Ureter (tissue), 1 donor: ENCODE measurements around the gene SPIRE1. TPM values are rescaled to one million over a fixed set of nuclear protein-coding genes. Genes with fewer than 3 reads are reported as not detected.
"Not testable (repeated sequence)": the region's sequence is repeated elsewhere in the genome, so short reads cannot be mapped to it uniquely, and the experiment has no call there.

ENCODE experiments used
- DNase-seq: peaks from one replicate; pipeline ENCODE4 v3.0.0-alpha.2; 2020; ENCODE audit warnings: low spot score
- total RNA-seq: library from RNA; stranded (reverse); gene quantifications from one replicate; pipeline ENCODE4 v1.2.4, GENCODE V29; 2023
- donor health status: DM: yes; HTN: yes; CAD: no.

Gene SPIRE1
- total RNA-seq, 1 donor from 2014 or later = 28.1 TPM

- DNase-seq = no peak
These were observed 10.1 kb downstream of the SPIRE1 start for GRCh38 chr18:12647773-12648172.

GRCh38 chr18:12645751-12646203 is 12.1 kb downstream of the SPIRE1 start:
- no peak for DNase-seq

- DNase-seq = no peak
These were observed 12.7 kb downstream of the SPIRE1 start for GRCh38 chr18:12645254-12645653.

- DNase-seq = not testable (repeated sequence)
These were observed 14.2 kb downstream of the SPIRE1 start for GRCh38 chr18:12643756-12644155.

- DNase-seq = no peak
These were observed 17.1 kb downstream of the SPIRE1 start for GRCh38 chr18:12640881-12641200.

- no peak for DNase-seq
These were observed 17.7 kb downstream of the SPIRE1 start for GRCh38 chr18:12639990-12640880.

- DNase-seq = no peak
These were observed 19.2 kb downstream of the SPIRE1 start for GRCh38 chr18:12638644-12639124.

GRCh38 chr18:12637901-12638643 is 19.8 kb downstream of the SPIRE1 start:
- DNase-seq = no peak

- no peak for DNase-seq
These were observed 20.5 kb downstream of the SPIRE1 start for GRCh38 chr18:12637393-12637792.

GRCh38 chr18:12631831-12632477 is 26.0 kb downstream of the SPIRE1 start:
- DNase-seq = no peak

GRCh38 chr18:12630136-12630535 is 27.8 kb downstream of the SPIRE1 start:
- DNase-seq = no peak

- no peak for DNase-seq
These were observed 28.9 kb downstream of the SPIRE1 start for GRCh38 chr18:12628706-12629702.

GRCh38 chr18:12627199-12627598 is 30.7 kb downstream of the SPIRE1 start:
- DNase-seq = not testable (repeated sequence)

- no peak for DNase-seq
These were observed 32.7 kb downstream of the SPIRE1 start for GRCh38 chr18:12625241-12625640.

- DNase-seq = no peak
These were observed 36.1 kb downstream of the SPIRE1 start for GRCh38 chr18:12621742-12622306.

- no peak for DNase-seq
These were observed 42.2 kb downstream of the SPIRE1 start for GRCh38 chr18:12615748-12616147.

GRCh38 chr18:12608301-12608700 is 49.6 kb downstream of the SPIRE1 start:
- no peak for DNase-seq

- DNase-seq = no peak
These were observed 51.2 kb downstream of the SPIRE1 start for GRCh38 chr18:12606592-12607315.

- DNase-seq = no peak
These were observed 53.4 kb downstream of the SPIRE1 start for GRCh38 chr18:12604445-12605007.

- no peak for DNase-seq
These were observed 57.9 kb downstream of the SPIRE1 start for GRCh38 chr18:12599966-12600365.
